Psoas muscle (tissue), 8 donors: ENCODE data around the gene MRGPRX4. TPM values are rescaled to one million over a fixed set of nuclear protein-coding genes. Genes with fewer than 3 reads are reported as not detected.

Experiments used
- ATAC-seq, 4 donors: fragments of 200-7000 bp; cut with Tn5 transposase; one replicate each; pipeline ENCODE4 v1.9.1; 2020; ENCODE audit warnings: moderate library complexity in 3 of 4, mild to moderate bottlenecking in 2 of 4
- DNase-seq, 2 donors: peaks; one replicate each; pipeline ENCODE4 v3.0.0-alpha.2; 2020
- H3K27ac ChIP-seq: fragments of 200-600 bp; one replicate; pipeline ENCODE4 v1.8.0; 2022
- H3K27me3 ChIP-seq, 3 donors: fragments of 200-600 bp in 1 of 3; one replicate each; pipeline versions ENCODE4 v1.6.1 to v1.8.0; 2013 to 2022; ENCODE audit warnings: low read length in 2 of 3, mild to moderate bottlenecking in 2 of 3, moderate library complexity in 1 of 3; ENCODE audit not compliant: insufficient read depth in 3 of 3
- H3K36me3 ChIP-seq, 2 donors: fragments of 200-600 bp in 1 of 2; one replicate each; pipeline versions ENCODE4 v1.6.1 to v1.8.0; 2013 to 2022; ENCODE audit warnings: low read depth in 1 of 2, mild to moderate bottlenecking in 1 of 2, moderate library complexity in 1 of 2; ENCODE audit not compliant: insufficient read depth in 1 of 2
- H3K4me1 ChIP-seq: fragments of 200-600 bp; one replicate; pipeline ENCODE4 v1.8.0; 2022
- H3K4me3 ChIP-seq: fragments of 200-600 bp; one replicate; pipeline ENCODE4 v1.8.0; 2022; ENCODE audit warnings: mild to moderate bottlenecking
- H3K9me3 ChIP-seq: fragments of 200-600 bp; one replicate; pipeline ENCODE4 v1.8.0; 2022
- CTCF ChIP-seq: fragments of 200-600 bp; IDR thresholded peaks from one replicate; pipeline ENCODE4 v1.8.0; 2022; ENCODE audit warnings: antibody characterized with exemption
- WGBS, 3 donors: extraction: QIAGEN DNeasy Blood & Tissue Kit; methylation state at CpG; one replicate each; pipeline versions ENCODE4 v1.1.6 to v1.1.7; 2013; 5-methylcytosine and 5-hydroxymethylcytosine counted together
- intact Hi-C, 2 donors: fragments of 100-400 bp; cut with DNase I; formaldehyde crosslinking; loops; one replicate each; pipeline versions ENCODE4 v1.11.0 to v1.14.2; 2022
- polyA plus RNA-seq, 3 donors: library from polyadenylated mRNA; stranded (reverse); fragments of 200-250 nt; gene quantifications; one replicate each; pipeline ENCODE4 v1.2.3, GENCODE V29; 2013
- total RNA-seq, 4 donors: library from RNA; stranded (reverse); fragmentation: NEBNext Ultra II Directional in 2 of 4; extraction: Animal tissue kit (Norgen Biotek cat#: 25700) in 2 of 4; gene quantifications; one replicate each; pipeline versions ENCODE4 v1.2.1 to v1.2.4, GENCODE V29; 2021 to 2023
- donor health status: healthy with polysubstance abuse.
- donor health status: DM: no; HTN: no; CAD: no; lungs with moderate emphysema.
- donor health status: Bipolar disorder and iron deficiency.
- donor health status: healthy.
- donor health status: DM: yes; HTN: yes; CAD: no.
- donor health status: DM: no; HTN: no; CAD: no.
- donor health status: DM: no; HTN: no; CAD: no.
- donor health status: DM: yes; HTN: yes; CAD: no.

Gene MRGPRX4
- total and polyA plus RNA-seq, 7 donors: not detected

GRCh38 chr11:18140145-18140544, 32.5 kb upstream of the MRGPRX4 start:
- ATAC-seq: no peak
- no peak for DNase-seq
- no peak for TF ChIP-seq CTCF
- Histone ChIP-seq H3K27me3 (no peaks in the 10 kb centered on the region), H3K4me1 (no peaks in the 10 kb centered on the region), H3K4me3 (no peak overlapping the region), H3K9me3 (no peaks in the 10 kb centered on the region), H3K36me3 (no peaks in the 10 kb centered on the region), H3K27ac (no peak overlapping the region)
- intact Hi-C loops: no loop called here
- WGBS, 3 donors: 91 to 99% (median 96%) methylated on average over 2 of the region's 2 CpGs

GRCh38 chr11:18144243-18144642, 28.4 kb upstream of the MRGPRX4 start:
- intact Hi-C loops: no loop called here
- ATAC-seq (no peak), DNase-seq (no peak)
- Histone ChIP-seq H3K4me3 (no peak overlapping the region), H3K9me3 (no peaks in the 10 kb centered on the region), H3K27me3 (peaks cover 0 to 7% (median 2%) of the 10 kb centered on the region in 3 donors), H3K4me1 (no peaks in the 10 kb centered on the region), H3K36me3 (no peaks in the 10 kb centered on the region), H3K27ac (no peak overlapping the region)
- TF ChIP-seq CTCF: no peak
- 62 to 76% (median 70%) methylated on average over 5 of the region's 5 CpGs for WGBS, 3 donors

- intact Hi-C loops: no loop called here
- 49 to 75% (median 66%) methylated on average over 2 of the region's 2 CpGs for WGBS, 3 donors
- no peak overlapping the region for H3K4me3 ChIP-seq
- H3K4me1 ChIP-seq: no peaks in the 10 kb centered on the region
- H3K27me3 ChIP-seq: peaks cover 0 to 7% (median 2%) of the 10 kb centered on the region in 3 donors
- no peak for DNase-seq
- no peak for TF ChIP-seq CTCF
- H3K36me3 ChIP-seq: no peaks in the 10 kb centered on the region
- no peak for ATAC-seq
- no peak overlapping the region for H3K27ac ChIP-seq
- H3K9me3 ChIP-seq: no peaks in the 10 kb centered on the region
These were observed 27.6 kb upstream of the MRGPRX4 start for GRCh38 chr11:18145025-18145424.

- no peaks in the 10 kb centered on the region for H3K36me3 ChIP-seq
- TF ChIP-seq CTCF: no peak
- H3K9me3 ChIP-seq: no peaks in the 10 kb centered on the region
- 50 to 59% (median 51%) methylated on average over 3 of the region's 3 CpGs for WGBS, 3 donors
- H3K27ac ChIP-seq: no peak overlapping the region
- H3K4me3 ChIP-seq: no peak overlapping the region
- DNase-seq (no peak), ATAC-seq (no peak)
- intact Hi-C loops: no loop called here
- no peaks in the 10 kb centered on the region for H3K4me1 ChIP-seq
- peaks cover 0 to 7% (median 2%) of the 10 kb centered on the region in 3 donors for H3K27me3 ChIP-seq
These were observed 26.8 kb upstream of the MRGPRX4 start for GRCh38 chr11:18145837-18146236.

GRCh38 chr11:18151581-18151980, 21.1 kb upstream of the MRGPRX4 start:
- Histone ChIP-seq H3K4me1 (no peaks in the 10 kb centered on the region), H3K9me3 (no peaks in the 10 kb centered on the region), H3K36me3 (no peaks in the 10 kb centered on the region), H3K4me3 (no peak overlapping the region), H3K27me3 (no peaks in the 10 kb centered on the region), H3K27ac (no peak overlapping the region)
- no peak for TF ChIP-seq CTCF
- ATAC-seq (no peak), DNase-seq (no peak)
- intact Hi-C loops: no loop called here
- WGBS, 3 donors: 83 to 84% (median 84%) methylated on average over 3 of the region's 3 CpGs
